Mesenchymal stem cell (in vitro differentiated cells and primary cell): ENCODE results near the gene KCNMB2.

Experiments
- DNase-seq: peaks from one replicate; pipeline ENCODE4 v3.0.0-alpha.2; 2013
- H2AFZ ChIP-seq: one replicate; pipeline ENCODE4 v1.6.1; 2013; ENCODE audit warnings: low read depth, mild to moderate bottlenecking, control low read depth, inconsistent platforms, low read length, moderate library complexity
- H2AK5ac ChIP-seq: 2 replicates; pipeline ENCODE4 v1.6.1; 2013; ENCODE audit warnings: low read length, moderate library complexity, mild to moderate bottlenecking, inconsistent platforms; ENCODE audit not compliant: severe bottlenecking
- H2BK120ac ChIP-seq: one replicate; pipeline ENCODE4 v1.6.1; 2013; ENCODE audit warnings: low read depth, mild to moderate bottlenecking, inconsistent platforms, low read length, moderate library complexity
- H2BK12ac ChIP-seq, 2 experiments: one replicate each; pipeline ENCODE4 v1.6.1; 2013; ENCODE audit warnings: inconsistent platforms in 2 of 2, low read length in 2 of 2, mild to moderate bottlenecking in 2 of 2, moderate library complexity in 2 of 2, control low read depth in 1 of 2
- H2BK15ac ChIP-seq: one replicate; pipeline ENCODE4 v1.6.1; 2013; ENCODE audit warnings: mild to moderate bottlenecking, low read depth, inconsistent platforms; ENCODE audit not compliant: poor library complexity, severe bottlenecking
- H2BK5ac ChIP-seq: 2 replicates; pipeline ENCODE4 v1.6.1; 2013; ENCODE audit warnings: low read depth, mild to moderate bottlenecking, low read length, control low read depth, inconsistent platforms; ENCODE audit not compliant: poor library complexity, severe bottlenecking
- H3K14ac ChIP-seq, 2 experiments: one replicate each; pipeline ENCODE4 v1.6.1; 2013; ENCODE audit warnings: inconsistent platforms in 2 of 2, low read length in 2 of 2, control low read depth in 1 of 2, mild to moderate bottlenecking in 1 of 2, moderate library complexity in 1 of 2
- H3K18ac ChIP-seq, 2 experiments: one replicate each; pipeline ENCODE4 v1.6.1; 2013; ENCODE audit warnings: inconsistent platforms in 2 of 2, low read length in 2 of 2, control low read depth in 1 of 2, low read depth in 1 of 2, mild to moderate bottlenecking in 1 of 2
- H3K23ac ChIP-seq, 2 experiments: one replicate each; pipeline ENCODE4 v1.6.1; 2013; ENCODE audit warnings: inconsistent platforms in 2 of 2, low read length in 2 of 2, mild to moderate bottlenecking in 2 of 2, moderate library complexity in 2 of 2, control low read depth in 1 of 2
- H3K27ac ChIP-seq: 2 replicates; pipeline ENCODE4 v1.5.1; 2013; ENCODE audit warnings: mild to moderate bottlenecking, moderate library complexity, low read length, control low read depth, inconsistent platforms; ENCODE audit not compliant: poor library complexity, severe bottlenecking
- H3K27me3 ChIP-seq, 2 experiments: 2 replicates each; pipeline versions ENCODE4 v1.6.1 to v1.7.0; 2013; ENCODE audit warnings: low read length in 2 of 2, mild to moderate bottlenecking in 2 of 2, moderate library complexity in 2 of 2, control low read depth in 1 of 2, inconsistent platforms in 1 of 2; ENCODE audit not compliant: control insufficient read depth in 1 of 2, insufficient read depth in 1 of 2
- H3K36me3 ChIP-seq, 2 experiments: 2 replicates each; pipeline versions ENCODE4 v1.6.1 to v1.7.0; 2013; ENCODE audit warnings: low read length in 2 of 2, control low read depth in 1 of 2, inconsistent platforms in 1 of 2, low read depth in 1 of 2, mild to moderate bottlenecking in 1 of 2; ENCODE audit not compliant: insufficient read depth in 2 of 2, control insufficient read depth in 1 of 2
- H3K4ac ChIP-seq, 2 experiments: one replicate each; pipeline ENCODE4 v1.6.1; 2013; ENCODE audit warnings: inconsistent platforms in 2 of 2, low read length in 2 of 2, mild to moderate bottlenecking in 2 of 2, moderate library complexity in 2 of 2, control low read depth in 1 of 2, low read depth in 1 of 2
- H3K4me1 ChIP-seq: 2 replicates; pipeline ENCODE4 v1.6.1; 2013; ENCODE audit warnings: low read depth, low read length, control low read depth; ENCODE audit not compliant: control insufficient read depth, insufficient read depth
- H3K4me2 ChIP-seq: 2 replicates; pipeline ENCODE4 v1.6.1; 2013; ENCODE audit warnings: low read length, mild to moderate bottlenecking, inconsistent platforms; ENCODE audit not compliant: poor library complexity, severe bottlenecking
- H3K4me3 ChIP-seq, 2 experiments: 2 replicates each; pipeline versions ENCODE4 v1.5.1 to v1.7.0; 2013; ENCODE audit warnings: low read length in 2 of 2, mild to moderate bottlenecking in 2 of 2, control low read depth in 1 of 2, low read depth in 1 of 2; ENCODE audit not compliant: insufficient read depth in 1 of 2
- H3K79me1 ChIP-seq: replicated peaks from 2 replicates; pipeline ENCODE4 v1.6.1; 2013; ENCODE audit warnings: mild to moderate bottlenecking, control low read depth, low read length, inconsistent platforms; ENCODE audit not compliant: poor library complexity, severe bottlenecking
- H3K9ac ChIP-seq: 2 replicates; pipeline ENCODE4 v1.7.0; 2013; ENCODE audit warnings: mild to moderate bottlenecking, low read length, moderate library complexity
- H3K9me3 ChIP-seq: 2 replicates; pipeline ENCODE4 v1.7.0; 2013; ENCODE audit warnings: mild to moderate bottlenecking, low read length; ENCODE audit not compliant: control insufficient read depth
- H4K8ac ChIP-seq: one replicate; pipeline ENCODE4 v1.6.1; 2013; ENCODE audit warnings: inconsistent platforms, mild to moderate bottlenecking, low read length, moderate library complexity
- H4K91ac ChIP-seq: one replicate; pipeline ENCODE4 v1.6.1; 2013; ENCODE audit warnings: mild to moderate bottlenecking, low read length, inconsistent platforms
- WGBS: methylation state at CpG from one replicate; pipeline ENCODE4 v1.1.7; 2013; ENCODE audit warnings: mixed read lengths; 5-methylcytosine and 5-hydroxymethylcytosine counted together

The KCNMB2 gene

GRCh38 chr3:178794711-178795110, 258.5 kb downstream of the KCNMB2 start:
- no peak overlapping the region for H2BK120ac ChIP-seq
- no peak overlapping the region for H4K8ac ChIP-seq
- no peak overlapping the region for H3K18ac ChIP-seq
- H3K9ac ChIP-seq, result no peak overlapping the region
- no peak overlapping the region for H4K91ac ChIP-seq
- H3K27me3 ChIP-seq, result no peaks in the 10 kb centered on the region
- H3K4me3 ChIP-seq, result no peak overlapping the region
- no peak overlapping the region for H3K4ac ChIP-seq
- H3K36me3 ChIP-seq, result no peaks in the 10 kb centered on the region
- no peaks in the 10 kb centered on the region for H3K4me1 ChIP-seq
- H2BK15ac ChIP-seq, result no peak overlapping the region
- DNase-seq, result no peak
- H3K9me3 ChIP-seq, result peaks cover 24% of the 10 kb centered on the region
- H3K4me2 ChIP-seq, result no peak overlapping the region
- H3K23ac ChIP-seq, result no peak overlapping the region
- no peak overlapping the region for H2BK5ac ChIP-seq
- no peaks in the 10 kb centered on the region for H3K79me1 ChIP-seq
- H3K14ac ChIP-seq, result no peak overlapping the region
- no peak overlapping the region for H3K27ac ChIP-seq
- no peak overlapping the region for H2AFZ ChIP-seq
- no peak overlapping the region for H2BK12ac ChIP-seq
- H2AK5ac ChIP-seq, result no peak overlapping the region

DNA sequence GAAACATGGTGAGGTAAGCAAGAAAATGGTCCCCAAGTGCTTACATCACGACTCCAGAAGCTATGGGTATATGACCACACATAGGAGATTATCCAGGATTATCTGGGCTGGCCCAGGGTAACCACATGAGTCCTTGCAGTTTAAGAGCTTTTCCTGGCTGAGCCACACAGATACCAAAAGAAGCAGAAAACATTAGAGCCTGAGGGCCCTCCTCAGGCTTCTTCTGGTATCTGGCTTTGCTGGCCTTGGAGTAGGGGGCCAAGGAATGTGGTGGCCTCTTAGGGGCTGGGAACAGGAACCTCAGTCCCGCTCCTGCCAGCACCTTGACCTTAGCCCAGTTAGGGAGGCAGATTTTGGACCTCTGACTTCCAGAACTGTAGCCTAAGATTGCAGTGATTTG, 259.1 kb downstream of the KCNMB2 start:
- H3K4me1 ChIP-seq, result no peaks in the 10 kb centered on the region
- H4K91ac ChIP-seq, result no peak overlapping the region
- no peak overlapping the region for H3K4me3 ChIP-seq
- no peak overlapping the region for H4K8ac ChIP-seq
- H2BK5ac ChIP-seq, result no peak overlapping the region
- H2AK5ac ChIP-seq, result no peak overlapping the region
- WGBS, result 84% methylated on average over 2 of the region's 2 CpGs
- no peak overlapping the region for H3K23ac ChIP-seq
- no peak overlapping the region for H3K18ac ChIP-seq
- H3K4ac ChIP-seq, result no peak overlapping the region
- H3K27me3 ChIP-seq, result no peaks in the 10 kb centered on the region
- H3K14ac ChIP-seq, result no peak overlapping the region
- H3K9me3 ChIP-seq, result peaks cover 23% of the 10 kb centered on the region
- no peaks in the 10 kb centered on the region for H3K36me3 ChIP-seq
- H2BK12ac ChIP-seq, result no peak overlapping the region
- no peak for DNase-seq
- no peak overlapping the region for H2BK15ac ChIP-seq
- no peaks in the 10 kb centered on the region for H3K79me1 ChIP-seq
- no peak overlapping the region for H3K27ac ChIP-seq
- no peak overlapping the region for H2BK120ac ChIP-seq
- H3K4me2 ChIP-seq, result no peak overlapping the region
- no peak overlapping the region for H3K9ac ChIP-seq
- no peak overlapping the region for H2AFZ ChIP-seq

GRCh38 chr3:178802259-178802658, 266.0 kb downstream of the KCNMB2 start:
- no peak overlapping the region for H3K18ac ChIP-seq
- H3K4ac ChIP-seq, result no peak overlapping the region
- no peak overlapping the region for H3K23ac ChIP-seq
- H3K14ac ChIP-seq, result no peak overlapping the region
- no peak for DNase-seq
- WGBS, result 75% methylated on average over 2 of the region's 3 CpGs
- no peaks in the 10 kb centered on the region for H3K4me1 ChIP-seq
- no peak overlapping the region for H2AK5ac ChIP-seq
- no peak overlapping the region for H2BK120ac ChIP-seq
- H3K79me1 ChIP-seq, result no peaks in the 10 kb centered on the region
- no peak overlapping the region for H4K91ac ChIP-seq
- H4K8ac ChIP-seq, result no peak overlapping the region
- no peak overlapping the region for H2BK5ac ChIP-seq
- H2BK15ac ChIP-seq, result no peak overlapping the region
- no peak overlapping the region for H3K9ac ChIP-seq
- H3K4me2 ChIP-seq, result no peak overlapping the region
- H2AFZ ChIP-seq, result no peak overlapping the region
- no peak overlapping the region for H2BK12ac ChIP-seq
- H3K4me3 ChIP-seq, result no peak overlapping the region
- no peaks in the 10 kb centered on the region for H3K9me3 ChIP-seq
- no peaks in the 10 kb centered on the region for H3K27me3 ChIP-seq
- no peak overlapping the region for H3K27ac ChIP-seq
- H3K36me3 ChIP-seq, result no peaks in the 10 kb centered on the region

DNA sequence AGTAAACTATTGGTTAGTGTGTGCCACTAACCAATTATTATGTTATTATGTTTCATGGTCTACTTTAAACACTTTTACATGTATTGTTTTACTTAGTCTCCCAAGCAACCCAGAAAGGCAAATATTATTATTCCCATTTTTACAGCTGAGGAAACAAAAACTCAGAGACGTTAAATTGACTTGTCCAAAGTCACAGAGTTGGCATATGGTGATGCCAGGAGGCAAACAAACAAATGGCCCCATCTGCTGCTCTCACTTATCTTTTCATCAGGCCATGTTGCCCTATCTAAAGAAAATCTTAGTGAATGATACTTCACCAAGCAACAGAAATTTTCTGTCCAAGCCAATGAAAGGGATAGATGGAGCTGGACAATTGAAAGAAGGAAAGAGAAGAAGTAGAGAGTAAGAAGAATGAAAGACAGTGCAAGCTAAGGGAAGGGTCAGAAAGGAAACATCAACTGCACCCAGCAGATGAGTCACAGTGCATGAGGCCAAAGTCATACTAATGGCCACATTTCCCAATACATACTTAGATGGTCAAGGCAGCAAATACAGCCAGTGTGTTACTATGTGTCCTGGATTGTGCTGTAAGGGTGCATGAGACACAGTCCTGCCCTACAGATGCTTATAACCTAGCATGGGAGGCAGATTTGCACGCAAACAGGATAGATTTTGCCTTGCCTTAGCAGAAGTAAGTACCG, 266.9 kb downstream of the KCNMB2 start:
- Histone ChIP-seq H3K36me3 (no peaks in the 10 kb centered on the region), H3K4ac (no peak overlapping the region), H3K14ac (no peak overlapping the region), H2BK120ac (no peak overlapping the region), H4K91ac (no peak overlapping the region), H2BK5ac (no peak overlapping the region), H3K18ac (no peak overlapping the region), H3K27ac (no peak overlapping the region), H3K27me3 (no peaks in the 10 kb centered on the region), H2BK12ac (no peak overlapping the region), H3K9ac (no peak overlapping the region), H3K79me1 (no peaks in the 10 kb centered on the region), H4K8ac (no peak overlapping the region), H2AFZ (no peak overlapping the region), H3K23ac (no peak overlapping the region), H3K4me3 (no peak overlapping the region), H2BK15ac (no peak overlapping the region), H2AK5ac (no peak overlapping the region), H3K9me3 (no peaks in the 10 kb centered on the region), H3K4me1 (no peaks in the 10 kb centered on the region), H3K4me2 (no peak overlapping the region)
- peak; percentile 59 for DNase-seq
- 96% methylated on average over 3 of the region's 3 CpGs for WGBS
